HG02759 (cell line): ENCODE data around the gene TMSB15C.
"Not testable (repeated sequence)": the region's sequence is repeated elsewhere in the genome, so short reads cannot be mapped to it uniquely, and the experiment has no call there.

Source experiments
- ATAC-seq: cut with Tn5 transposase; IDR thresholded peaks from one replicate; pipeline ENCODE4 v1.9.1; 2021; ENCODE audit warnings: mild to moderate bottlenecking, moderate library complexity; ENCODE audit not compliant: unreplicated experiment

Gene TMSB15C

GRCh38 chrX:104075778-104076445 lies at the start of gene TMSB15C:
TSS of gene TMSB15C (minus strand) at chrX:104076236.
- peak; percentile 99 for ATAC-seq

- no peak for ATAC-seq
Observed at GRCh38 chrX:104122829-104123228, 46.8 kb upstream of the TMSB15C start.

GRCh38 chrX:104118765-104119164 lies 42.7 kb upstream of the TMSB15C start:
- ATAC-seq: no peak

GRCh38 chrX:104117759-104118158 lies 41.7 kb upstream of the TMSB15C start:
- no peak for ATAC-seq

GRCh38 chrX:104113222-104113965 lies 37.4 kb upstream of the TMSB15C start:
- peak; percentile 40 for ATAC-seq

- ATAC-seq: peak; percentile 81
Observed at GRCh38 chrX:104112326-104112951, 36.4 kb upstream of the TMSB15C start, which contains the start of gene ZCCHC18. TSS of gene ZCCHC18 (plus strand) at chrX:104112523. CDS start at chrX:104114112, 1,589 bp downstream.

- peak; percentile 35 for ATAC-seq
Observed at GRCh38 chrX:104110491-104111240, 34.6 kb upstream of the TMSB15C start.

- no peak for ATAC-seq
Observed at GRCh38 chrX:104108955-104109354, 32.9 kb upstream of the TMSB15C start.

GRCh38 chrX:104105330-104106262 lies 29.6 kb upstream of the TMSB15C start:
- no peak for ATAC-seq

- no peak for ATAC-seq
Observed at GRCh38 chrX:104104676-104105075, 28.6 kb upstream of the TMSB15C start.

GRCh38 chrX:104098919-104099318 lies 22.9 kb upstream of the TMSB15C start:
- ATAC-seq: no peak

- peak; percentile 63 for ATAC-seq
Observed at GRCh38 chrX:104098151-104098808, 22.2 kb upstream of the TMSB15C start.

- no peak for ATAC-seq
Observed at GRCh38 chrX:104085919-104086318, 9.9 kb upstream of the TMSB15C start.

- ATAC-seq: no peak
Observed at GRCh38 chrX:104085477-104085876, 9.4 kb upstream of the TMSB15C start.

GRCh38 chrX:104084534-104085277 lies 8.7 kb upstream of the TMSB15C start:
- ATAC-seq: no peak

GRCh38 chrX:104084063-104084462 lies 8.0 kb upstream of the TMSB15C start:
- no peak for ATAC-seq

- ATAC-seq: not testable (repeated sequence)
Observed at GRCh38 chrX:104077854-104078253, 1.8 kb upstream of the TMSB15C start.

- ATAC-seq: not testable (repeated sequence)
Observed at GRCh38 chrX:104062636-104063035, 13.4 kb downstream of the TMSB15C start.

- ATAC-seq: not testable (repeated sequence)
Observed at GRCh38 chrX:104054956-104055355, 21.1 kb downstream of the TMSB15C start.
